GM19193 (cell line): ENCODE measurements around the gene GRAMD1B.

ENCODE experiments used
- POLR2A ChIP-seq: IDR thresholded peaks from 4 replicates; pipeline ENCODE4 v1.6.1; 2011; ENCODE audit not compliant: insufficient read depth, insufficient read length; ENCODE audit errors: extremely low read depth

GRAMD1B gene

GRCh38 chr11:123429913-123430720 lies at the start of gene GRAMD1B:
GRAMD1B (plus strand) TSS chr11:123430269; CDS start chr11:123430793, 524 bp downstream.
- no peak for TF ChIP-seq POLR2A

- no peak for TF ChIP-seq POLR2A
Observed at GRCh38 chr11:123381149-123381548, 48.9 kb upstream of the GRAMD1B start.

GRCh38 chr11:123381817-123382554 lies 48.1 kb upstream of the GRAMD1B start:
- no peak for TF ChIP-seq POLR2A

GRCh38 chr11:123382555-123383074 lies 47.5 kb upstream of the GRAMD1B start:
- TF ChIP-seq POLR2A = no peak

GRCh38 chr11:123384116-123384515 lies 46.0 kb upstream of the GRAMD1B start:
- no peak for TF ChIP-seq POLR2A

- TF ChIP-seq POLR2A = no peak
Observed at GRCh38 chr11:123386796-123387510, 43.1 kb upstream of the GRAMD1B start.

- TF ChIP-seq POLR2A = no peak
Observed at GRCh38 chr11:123388640-123389039, 41.4 kb upstream of the GRAMD1B start.

- no peak for TF ChIP-seq POLR2A
Observed at GRCh38 chr11:123390146-123390545, 39.9 kb upstream of the GRAMD1B start.

GRCh38 chr11:123391646-123392348 lies 38.3 kb upstream of the GRAMD1B start:
- TF ChIP-seq POLR2A = no peak

GRCh38 chr11:123392431-123392830 lies 37.6 kb upstream of the GRAMD1B start:
- TF ChIP-seq POLR2A = no peak

GRCh38 chr11:123392844-123393243 lies 37.2 kb upstream of the GRAMD1B start:
- TF ChIP-seq POLR2A = no peak

GRCh38 chr11:123393312-123393927 lies 36.6 kb upstream of the GRAMD1B start:
- TF ChIP-seq POLR2A = no peak

GRCh38 chr11:123404676-123405075 lies 25.4 kb upstream of the GRAMD1B start:
- TF ChIP-seq POLR2A = no peak

GRCh38 chr11:123405123-123405592 lies 24.9 kb upstream of the GRAMD1B start:
- no peak for TF ChIP-seq POLR2A
